NCI-H1417 (cell line): ENCODE data around the gene TSPAN17.
"Not testable (repeated sequence)": the region's sequence is repeated elsewhere in the genome, so short reads cannot be mapped to it uniquely, and the experiment has no call there.

Source experiments
- DNase-seq, 3 experiments: peaks; one replicate each; lab custom pipeline; 2025; lab: John Stamatoyannopoulos, UW

The TSPAN17 gene

GRCh38 chr5:176680226-176680563 lies 32.9 kb downstream of the TSPAN17 start:
- no peak for DNase-seq

- no peak for DNase-seq
Measured at GRCh38 chr5:176682016-176682531, 34.8 kb downstream of the TSPAN17 start.

GRCh38 chr5:176685010-176685409 lies 37.7 kb downstream of the TSPAN17 start:
- no peak for DNase-seq

- DNase-seq, result no peak
Measured at GRCh38 chr5:176687247-176687646, 40.0 kb downstream of the TSPAN17 start.

- no peak for DNase-seq
Measured at GRCh38 chr5:176687881-176688280, 40.6 kb downstream of the TSPAN17 start.

- DNase-seq, result no peak
Measured at GRCh38 chr5:176690911-176691310, 43.6 kb downstream of the TSPAN17 start.

GRCh38 chr5:176691524-176691923 lies 44.2 kb downstream of the TSPAN17 start:
- no peak for DNase-seq

GRCh38 chr5:176692326-176692725 lies 45.0 kb downstream of the TSPAN17 start:
- peak in 1 of 3 experiments; percentile 73 for DNase-seq

GRCh38 chr5:176692839-176693476 lies 45.7 kb downstream of the TSPAN17 start:
- peak; percentile 17 to 92 (median 77) for DNase-seq

GRCh38 chr5:176693477-176693851 lies 46.2 kb downstream of the TSPAN17 start:
- DNase-seq, result no peak

GRCh38 chr5:176694146-176694545 lies 46.9 kb downstream of the TSPAN17 start:
- no peak for DNase-seq

- no peak for DNase-seq
Measured at GRCh38 chr5:176694631-176695030, 47.3 kb downstream of the TSPAN17 start.

GRCh38 chr5:176695073-176695472 lies 47.8 kb downstream of the TSPAN17 start:
- DNase-seq, result peak in 1 of 3 experiments; percentile 9

GRCh38 chr5:176697267-176697933 lies 50.1 kb downstream of the TSPAN17 start:
- DNase-seq, result peak in 2 of 3 experiments; percentile 11 to 24

- DNase-seq, result peak; percentile 61 to 83 (median 80)
Measured at GRCh38 chr5:176697934-176698538, 50.8 kb downstream of the TSPAN17 start.

GRCh38 chr5:176699446-176699845 lies 52.2 kb downstream of the TSPAN17 start:
- not testable (repeated sequence) for DNase-seq

- peak in 2 of 3 experiments; percentile 4 to 62 for DNase-seq
Measured at GRCh38 chr5:176700239-176700847, 53.1 kb downstream of the TSPAN17 start.

GRCh38 chr5:176702671-176703641 lies 55.7 kb downstream of the TSPAN17 start:
- no peak for DNase-seq

GRCh38 chr5:176703857-176704256 lies 56.6 kb downstream of the TSPAN17 start:
- no peak for DNase-seq

- no peak for DNase-seq
Measured at GRCh38 chr5:176704355-176704754, 57.1 kb downstream of the TSPAN17 start.

- no peak for DNase-seq
Measured at GRCh38 chr5:176704817-176705216, 57.5 kb downstream of the TSPAN17 start.
